Measurements from ENCODE around the gene PREX1.

The PREX1 gene

DNA sequence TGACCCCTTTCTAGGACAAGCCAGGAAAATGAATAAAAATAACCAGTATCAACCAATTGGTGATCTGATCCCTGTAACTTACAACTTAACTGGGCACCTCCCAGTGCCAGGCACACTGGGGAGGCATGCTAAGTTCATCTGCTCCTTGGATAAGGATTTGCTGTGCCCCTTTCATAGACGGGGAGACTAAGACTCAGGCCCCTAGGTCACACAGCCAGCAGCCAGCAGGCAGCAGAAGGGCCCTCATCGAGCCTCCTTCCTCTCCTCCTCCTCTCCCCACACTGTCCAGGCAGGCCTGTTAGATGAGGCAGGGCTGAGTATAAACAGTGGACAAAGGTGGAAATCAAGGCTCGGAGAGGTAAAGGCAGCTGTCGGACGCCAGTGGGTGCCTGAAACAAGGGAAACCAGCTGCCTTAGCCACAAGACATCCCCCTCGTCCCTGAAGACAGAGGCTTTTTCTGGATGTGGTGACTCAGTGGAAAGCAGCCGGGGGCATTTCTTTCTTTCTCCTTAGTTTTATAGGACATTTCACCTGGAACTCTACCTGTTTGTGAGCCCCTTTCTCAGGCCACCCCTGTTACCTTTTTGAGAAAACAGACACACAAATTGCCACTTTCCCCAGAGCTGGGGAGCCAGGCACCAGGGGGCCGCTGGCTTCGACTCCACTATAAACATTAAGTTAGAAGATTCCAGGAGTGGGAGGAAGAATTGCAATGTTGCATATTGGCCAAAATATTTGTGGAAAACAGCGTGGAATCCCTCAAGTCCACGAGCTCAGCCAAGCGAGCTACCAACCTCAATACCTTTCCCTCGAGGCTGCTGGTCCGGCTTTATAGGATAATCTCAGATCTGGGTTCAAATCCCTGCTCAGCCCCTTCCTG, 166.0 kb downstream of the PREX1 start:
- H3K27me3 ChIP-seq, result no peaks in the 10 kb centered on the region; the same call in 1 of the 2 replicates
- no peak for TF ChIP-seq Cebpa-rat (IDR thresholded peaks at IDR 0.05)
- peak overlapping the region; percentile 60 for H3K4me2 ChIP-seq
- no peak overlapping the region for H3K27ac ChIP-seq
- peaks cover 54% of the 10 kb centered on the region for H3K4me1 ChIP-seq
- no peaks in the 10 kb centered on the region for H4K20me1 ChIP-seq
- H3K9me3 ChIP-seq, result peaks cover 15% of the 10 kb centered on the region
- peak overlapping the region; percentile 41; the same call in 1 of the 2 replicates for H3K9ac ChIP-seq
- no peak overlapping the region for H3K4me3 ChIP-seq
- H3K36me3 ChIP-seq, result no peaks in the 10 kb centered on the region

DNA sequence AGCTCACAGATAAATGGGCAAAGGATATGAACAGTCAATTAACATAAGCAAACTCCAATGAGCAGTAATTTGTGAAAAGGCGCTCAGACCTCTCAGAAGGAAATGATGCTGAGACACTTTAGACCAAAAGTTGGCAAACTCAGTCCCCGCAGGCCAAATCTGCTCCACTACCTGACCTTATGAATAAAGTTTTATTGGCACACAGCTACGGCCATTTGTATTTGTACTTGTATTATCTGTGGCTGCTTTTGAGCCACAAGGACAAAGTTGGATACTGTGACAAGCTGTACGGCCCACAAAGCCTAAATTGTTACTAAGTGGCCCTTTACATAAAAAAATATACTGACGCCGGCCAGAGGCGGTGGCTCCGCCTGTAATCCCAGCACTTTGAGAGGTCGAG, 167.0 kb downstream of the PREX1 start:
- H3K4me1 ChIP-seq, result peaks cover 64% of the 10 kb centered on the region
- no peaks in the 10 kb centered on the region; the same call in 1 of the 2 replicates for H3K27me3 ChIP-seq
- no peak overlapping the region for H3K27ac ChIP-seq
- peaks cover 15% of the 10 kb centered on the region for H3K9me3 ChIP-seq
- H3K9ac ChIP-seq, result no peak overlapping the region
- H3K36me3 ChIP-seq, result no peaks in the 10 kb centered on the region
- no peak overlapping the region for H3K4me2 ChIP-seq
- no peak overlapping the region for H3K4me3 ChIP-seq
- TF ChIP-seq Cebpa-rat (IDR thresholded peaks at IDR 0.05), result no peak
- no peaks in the 10 kb centered on the region for H4K20me1 ChIP-seq

DNA sequence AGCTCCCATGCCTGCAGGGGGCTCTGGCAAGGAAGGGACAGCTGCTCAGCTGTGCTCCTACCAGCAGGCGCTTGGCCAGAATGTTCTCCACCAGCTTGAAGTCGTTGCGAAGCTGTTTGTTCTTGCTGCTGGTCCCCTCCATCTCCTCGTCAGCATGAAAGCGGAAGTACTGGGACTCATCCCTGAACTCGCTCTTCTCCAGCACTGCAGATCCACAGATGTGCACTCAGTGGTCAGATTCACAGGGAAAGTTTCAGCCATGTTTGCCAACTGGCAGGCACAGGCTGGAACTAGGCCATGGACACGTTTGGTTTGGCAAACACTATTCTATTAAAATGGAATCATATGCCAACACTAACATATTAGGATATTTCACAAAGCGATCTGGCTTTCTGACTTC, 167.9 kb downstream of the PREX1 start:
- Histone ChIP-seq H3K4me1 (peaks cover 64% of the 10 kb centered on the region), H3K36me3 (no peaks in the 10 kb centered on the region), H3K27me3 (no peaks in the 10 kb centered on the region), H4K20me1 (no peaks in the 10 kb centered on the region), H3K4me3 (no peak overlapping the region), H3K9me3 (peaks cover 11% of the 10 kb centered on the region), H3K27ac (no peak overlapping the region; the same call in 1 of the 2 replicates), H3K4me2 (peak overlapping the region; percentile 22), H3K9ac (no peak overlapping the region)
- TF ChIP-seq Cebpa-rat (IDR thresholded peaks at IDR 0.05), result no peak

DNA sequence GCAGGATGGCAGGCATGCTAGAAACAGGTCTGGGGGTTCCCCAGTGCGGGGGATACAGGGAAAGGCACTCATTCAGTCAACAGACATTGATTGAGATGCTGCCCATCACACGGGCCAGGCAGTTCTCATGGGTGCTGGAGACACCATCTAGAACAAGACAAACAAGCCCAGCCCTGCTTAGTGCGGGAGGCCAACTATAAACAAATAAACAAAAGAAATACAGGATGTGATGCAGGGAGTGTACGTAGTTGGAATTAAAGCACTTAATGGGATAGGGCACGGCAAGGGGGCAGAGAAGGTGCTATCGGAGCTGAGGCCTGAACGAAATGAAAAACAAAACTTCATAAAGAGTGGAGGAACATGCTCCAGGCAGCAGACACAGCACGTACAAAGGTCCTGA, 169.3 kb downstream of the PREX1 start:
- H3K9ac ChIP-seq, result no peak overlapping the region
- H3K4me1 ChIP-seq, result peaks cover 60% of the 10 kb centered on the region
- no peaks in the 10 kb centered on the region for H3K27me3 ChIP-seq
- H3K4me3 ChIP-seq, result no peak overlapping the region
- no peaks in the 10 kb centered on the region for H4K20me1 ChIP-seq
- H3K27ac ChIP-seq, result peak overlapping the region; percentile 28; the same call in 1 of the 2 replicates
- TF ChIP-seq Cebpa-rat (IDR thresholded peaks at IDR 0.05), result no peak
- H3K36me3 ChIP-seq, result no peaks in the 10 kb centered on the region
- H3K4me2 ChIP-seq, result peak overlapping the region; percentile 16
- H3K9me3 ChIP-seq, result peaks cover 11% of the 10 kb centered on the region

DNA sequence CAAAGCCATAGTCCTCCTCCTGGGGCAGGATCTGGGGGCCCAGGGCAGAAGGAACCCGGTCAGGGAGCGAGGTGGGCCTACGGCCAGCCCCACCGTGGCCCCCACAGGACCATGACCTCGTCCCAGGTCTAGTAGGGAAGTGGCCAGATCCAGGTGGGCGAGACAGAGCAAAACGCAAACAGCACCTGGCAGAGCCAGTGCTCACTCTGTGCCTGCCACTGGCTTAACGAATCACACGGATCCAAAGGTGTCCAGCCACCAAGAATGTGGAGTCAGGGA, 169.7 kb downstream of the PREX1 start:
- Histone ChIP-seq H3K27ac (0 out of 2 replicates have a peak overlapping the region, but pooled peaks have one; percentile 28), H3K9me3 (peaks cover 11% of the 10 kb centered on the region), H3K4me2 (peak overlapping the region; percentile 16), H4K20me1 (no peaks in the 10 kb centered on the region), H3K36me3 (no peaks in the 10 kb centered on the region), H3K9ac (no peak overlapping the region), H3K4me3 (no peak overlapping the region), H3K4me1 (peaks cover 56% of the 10 kb centered on the region), H3K27me3 (no peaks in the 10 kb centered on the region)
- TF ChIP-seq Cebpa-rat (IDR thresholded peaks at IDR 0.05), result no peak

GRCh38 chr20:48657426-48658197, 170.2 kb downstream of the PREX1 start:
- Histone ChIP-seq H3K9ac (no peak overlapping the region), H4K20me1 (no peaks in the 10 kb centered on the region), H3K27ac (0 out of 2 replicates have a peak overlapping the region, but pooled peaks have one; percentile 28), H3K4me2 (peak overlapping the region; percentile 23), H3K4me3 (no peak overlapping the region), H3K36me3 (peaks cover 5% of the 10 kb centered on the region; the same call in 1 of the 2 replicates), H3K27me3 (no peaks in the 10 kb centered on the region), H3K4me1 (peaks cover 51% of the 10 kb centered on the region), H3K9me3 (peaks cover 11% of the 10 kb centered on the region)
- no peak for TF ChIP-seq Cebpa-rat (IDR thresholded peaks at IDR 0.05)

- Histone ChIP-seq H3K27ac (no peak overlapping the region), H4K20me1 (no peaks in the 10 kb centered on the region), H3K9ac (no peak overlapping the region), H3K27me3 (no peaks in the 10 kb centered on the region), H3K4me3 (no peak overlapping the region), H3K36me3 (peaks cover 11% of the 10 kb centered on the region; the same call in 1 of the 2 replicates), H3K9me3 (peaks cover 11% of the 10 kb centered on the region), H3K4me2 (peak overlapping the region; percentile 23), H3K4me1 (peaks cover 42% of the 10 kb centered on the region)
- TF ChIP-seq Cebpa-rat (IDR thresholded peaks at IDR 0.05), result no peak
These were observed 171.1 kb downstream of the PREX1 start for GRCh38 chr20:48656661-48657211.

- H3K27me3 ChIP-seq, result no peaks in the 10 kb centered on the region
- H3K9ac ChIP-seq, result no peak overlapping the region; the same call in 1 of the 2 replicates
- no peak overlapping the region for H3K4me3 ChIP-seq
- peaks cover 11% of the 10 kb centered on the region for H3K9me3 ChIP-seq
- H3K36me3 ChIP-seq, result peaks cover 17% of the 10 kb centered on the region; the same call in 1 of the 2 replicates
- peaks cover 39% of the 10 kb centered on the region for H3K4me1 ChIP-seq
- H4K20me1 ChIP-seq, result no peaks in the 10 kb centered on the region
- no peak overlapping the region for H3K27ac ChIP-seq
- TF ChIP-seq Cebpa-rat (IDR thresholded peaks at IDR 0.05), result no peak
- peak overlapping the region; percentile 23 for H3K4me2 ChIP-seq
These were observed 171.7 kb downstream of the PREX1 start for GRCh38 chr20:48656137-48656536.

DNA sequence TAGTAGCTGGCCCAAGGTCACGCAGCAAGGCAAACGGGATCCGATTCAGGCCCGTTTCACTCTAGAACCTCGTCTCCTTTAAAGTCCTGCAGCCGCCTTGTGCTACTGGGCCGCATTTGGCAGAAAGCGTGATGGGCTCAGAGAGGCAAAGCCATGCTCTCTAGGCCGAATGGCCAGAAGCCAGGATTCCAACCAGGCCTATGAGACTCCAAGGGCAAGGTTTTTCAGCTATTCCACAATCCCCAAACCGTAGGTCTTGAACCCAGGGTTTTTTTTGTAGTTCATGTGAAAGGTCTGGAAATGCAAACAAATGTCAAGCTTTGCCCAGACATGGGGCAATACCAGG, 174.1 kb downstream of the PREX1 start:
- H3K9ac ChIP-seq, result no peak overlapping the region
- H4K20me1 ChIP-seq, result no peaks in the 10 kb centered on the region
- no peaks in the 10 kb centered on the region for H3K27me3 ChIP-seq
- no peak overlapping the region for H3K27ac ChIP-seq
- no peak overlapping the region for H3K4me2 ChIP-seq
- H3K36me3 ChIP-seq, result peaks cover 36% of the 10 kb centered on the region; the same call in 1 of the 2 replicates
- H3K9me3 ChIP-seq, result no peaks in the 10 kb centered on the region
- TF ChIP-seq Cebpa-rat (IDR thresholded peaks at IDR 0.05), result no peak
- peaks cover 33% of the 10 kb centered on the region for H3K4me1 ChIP-seq
- no peak overlapping the region for H3K4me3 ChIP-seq
